ENCODE results near the gene LCE4A. TPM values are rescaled to one million over a fixed set of nuclear protein-coding genes. Genes with fewer than 3 reads are reported as not detected.

The LCE4A gene
- total and polyA plus RNA-seq, 10 of the 15 experiments (the other 5 are each of a cell fraction or from before 2014, with no cell fraction given): not detected

DNA sequence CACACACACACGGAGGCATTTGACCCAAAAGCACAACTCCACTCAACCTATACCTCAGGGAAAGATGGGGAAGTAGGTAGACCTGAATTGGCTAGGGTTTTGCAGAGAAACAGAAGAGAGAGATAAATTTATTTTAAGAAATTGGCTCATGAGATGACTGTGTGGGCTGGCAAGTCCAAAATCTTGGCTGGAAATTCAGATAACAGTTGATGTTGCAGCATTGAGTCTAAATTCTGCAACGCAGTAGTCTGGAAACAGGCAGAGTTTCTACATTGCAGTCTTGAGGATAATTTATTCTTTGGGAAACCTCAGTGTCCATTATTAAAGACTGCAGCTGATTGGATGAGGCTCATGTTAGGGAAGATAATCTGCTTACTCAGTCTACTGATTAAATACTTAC, 26.3 kb upstream of the LCE4A start:
- ChIA-PET RAD21 (ENCODE audit: unreplicated experiment) (no interaction called here), SMC1A (ENCODE audit: uncharacterized antibody, unreplicated experiment) (no interaction called here), CTCF (interaction anchor here (0.7 kb wide), 1 partner anchor 9 kb away, joined by 3 read pairs; no protein-coding TSS in a partner anchor), POLR2A (no interaction called here)
- no peaks in the 10 kb centered on the region for H4K20me1 ChIP-seq (ENCODE audit: control insufficient read depth, insufficient read depth)
- in situ Hi-C loops (cut with MboI): no loop called here
- DNase-seq (ENCODE audit: low read depth, low spot score): no peak
- H3K27me3 ChIP-seq (replicated peaks in 1 of 2; ENCODE audit: control insufficient read depth in 2 of 2, insufficient read depth in 2 of 2, low read length in 1 of 2): peaks cover 0 to 2% of the 10 kb centered on the region in 2 experiments; a peak in 3 of 4 replicates
- no peak overlapping the region for H3K4me3 ChIP-seq
- 12% methylated on average over 2 of the region's 2 CpGs for WGBS (ENCODE audit: insufficient coverage, insufficient replicate concordance, low lambda C conversion rate, missing lambda C conversion rate)
- TF ChIP-seq NR2C2 (IDR thresholded peaks at IDR 0.05; ENCODE audit: borderline replicate concordance, control insufficient read depth, insufficient read length, low read depth): no peak
- TF ChIP-seq BRCA1 (IDR thresholded peaks at IDR 0.05; ENCODE audit: low read depth, low read length): no peak
- TF ChIP-seq POU2F2 (IDR thresholded peaks at IDR 0.05; ENCODE audit: borderline replicate concordance, low read depth, low read length): no peak
- TF ChIP-seq, protein P1, sequence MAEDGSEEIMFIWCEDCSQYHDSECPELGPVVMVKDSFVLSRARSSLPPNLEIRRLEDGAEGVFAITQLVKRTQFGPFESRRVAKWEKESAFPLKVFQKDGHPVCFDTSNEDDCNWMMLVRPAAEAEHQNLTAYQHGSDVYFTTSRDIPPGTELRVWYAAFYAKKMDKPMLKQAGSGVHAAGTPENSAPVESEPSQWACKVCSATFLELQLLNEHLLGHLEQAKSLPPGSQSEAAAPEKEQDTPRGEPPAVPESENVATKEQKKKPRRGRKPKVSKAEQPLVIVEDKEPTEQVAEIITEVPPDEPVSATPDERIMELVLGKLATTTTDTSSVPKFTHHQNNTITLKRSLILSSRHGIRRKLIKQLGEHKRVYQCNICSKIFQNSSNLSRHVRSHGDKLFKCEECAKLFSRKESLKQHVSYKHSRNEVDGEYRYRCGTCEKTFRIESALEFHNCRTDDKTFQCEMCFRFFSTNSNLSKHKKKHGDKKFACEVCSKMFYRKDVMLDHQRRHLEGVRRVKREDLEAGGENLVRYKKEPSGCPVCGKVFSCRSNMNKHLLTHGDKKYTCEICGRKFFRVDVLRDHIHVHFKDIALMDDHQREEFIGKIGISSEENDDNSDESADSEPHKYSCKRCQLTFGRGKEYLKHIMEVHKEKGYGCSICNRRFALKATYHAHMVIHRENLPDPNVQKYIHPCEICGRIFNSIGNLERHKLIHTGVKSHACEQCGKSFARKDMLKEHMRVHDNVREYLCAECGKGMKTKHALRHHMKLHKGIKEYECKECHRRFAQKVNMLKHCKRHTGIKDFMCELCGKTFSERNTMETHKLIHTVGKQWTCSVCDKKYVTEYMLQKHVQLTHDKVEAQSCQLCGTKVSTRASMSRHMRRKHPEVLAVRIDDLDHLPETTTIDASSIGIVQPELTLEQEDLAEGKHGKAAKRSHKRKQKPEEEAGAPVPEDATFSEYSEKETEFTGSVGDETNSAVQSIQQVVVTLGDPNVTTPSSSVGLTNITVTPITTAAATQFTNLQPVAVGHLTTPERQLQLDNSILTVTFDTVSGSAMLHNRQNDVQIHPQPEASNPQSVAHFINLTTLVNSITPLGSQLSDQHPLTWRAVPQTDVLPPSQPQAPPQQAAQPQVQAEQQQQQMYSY (CRISPR knock-in tag; IDR thresholded peaks at IDR 0.05): no peak
- TF ChIP-seq, protein P2, sequence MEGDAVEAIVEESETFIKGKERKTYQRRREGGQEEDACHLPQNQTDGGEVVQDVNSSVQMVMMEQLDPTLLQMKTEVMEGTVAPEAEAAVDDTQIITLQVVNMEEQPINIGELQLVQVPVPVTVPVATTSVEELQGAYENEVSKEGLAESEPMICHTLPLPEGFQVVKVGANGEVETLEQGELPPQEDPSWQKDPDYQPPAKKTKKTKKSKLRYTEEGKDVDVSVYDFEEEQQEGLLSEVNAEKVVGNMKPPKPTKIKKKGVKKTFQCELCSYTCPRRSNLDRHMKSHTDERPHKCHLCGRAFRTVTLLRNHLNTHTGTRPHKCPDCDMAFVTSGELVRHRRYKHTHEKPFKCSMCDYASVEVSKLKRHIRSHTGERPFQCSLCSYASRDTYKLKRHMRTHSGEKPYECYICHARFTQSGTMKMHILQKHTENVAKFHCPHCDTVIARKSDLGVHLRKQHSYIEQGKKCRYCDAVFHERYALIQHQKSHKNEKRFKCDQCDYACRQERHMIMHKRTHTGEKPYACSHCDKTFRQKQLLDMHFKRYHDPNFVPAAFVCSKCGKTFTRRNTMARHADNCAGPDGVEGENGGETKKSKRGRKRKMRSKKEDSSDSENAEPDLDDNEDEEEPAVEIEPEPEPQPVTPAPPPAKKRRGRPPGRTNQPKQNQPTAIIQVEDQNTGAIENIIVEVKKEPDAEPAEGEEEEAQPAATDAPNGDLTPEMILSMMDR (IDR thresholded peaks at IDR 0.05 in 2 of 3, conservative IDR thresholded peaks at IDR 0.05 in 1 of 3; ENCODE audit: control insufficient read depth in 2 of 3, extremely low read depth in 1 of 3, insufficient read depth in 1 of 3, low read depth in 3 of 3, low read length in 3 of 3): no peak
- TF ChIP-seq LARP7 (IDR thresholded peaks at IDR 0.05): no peak
- no peak for TF ChIP-seq WRNIP1 (IDR thresholded peaks at IDR 0.05; ENCODE audit: borderline replicate concordance, low read depth, low read length)
- TF ChIP-seq POLR2AphosphoS2 (IDR thresholded peaks at IDR 0.05; ENCODE audit: low read depth, low read length): no peak
- no peak for TF ChIP-seq YY1 (IDR thresholded peaks at IDR 0.05; ENCODE audit: low read depth, low read length)
- TF ChIP-seq JUND (IDR thresholded peaks at IDR 0.05; ENCODE audit: low read depth, low read length): no peak
- TF ChIP-seq JUNB (IDR thresholded peaks at IDR 0.05): no peak
- TF ChIP-seq NFIC (IDR thresholded peaks at IDR 0.05; ENCODE audit: low read depth, low read length): no peak
- TF ChIP-seq ZNF384 (IDR thresholded peaks at IDR 0.05; ENCODE audit: borderline replicate concordance, low read depth, low read length): no peak
- TF ChIP-seq, protein P3, sequence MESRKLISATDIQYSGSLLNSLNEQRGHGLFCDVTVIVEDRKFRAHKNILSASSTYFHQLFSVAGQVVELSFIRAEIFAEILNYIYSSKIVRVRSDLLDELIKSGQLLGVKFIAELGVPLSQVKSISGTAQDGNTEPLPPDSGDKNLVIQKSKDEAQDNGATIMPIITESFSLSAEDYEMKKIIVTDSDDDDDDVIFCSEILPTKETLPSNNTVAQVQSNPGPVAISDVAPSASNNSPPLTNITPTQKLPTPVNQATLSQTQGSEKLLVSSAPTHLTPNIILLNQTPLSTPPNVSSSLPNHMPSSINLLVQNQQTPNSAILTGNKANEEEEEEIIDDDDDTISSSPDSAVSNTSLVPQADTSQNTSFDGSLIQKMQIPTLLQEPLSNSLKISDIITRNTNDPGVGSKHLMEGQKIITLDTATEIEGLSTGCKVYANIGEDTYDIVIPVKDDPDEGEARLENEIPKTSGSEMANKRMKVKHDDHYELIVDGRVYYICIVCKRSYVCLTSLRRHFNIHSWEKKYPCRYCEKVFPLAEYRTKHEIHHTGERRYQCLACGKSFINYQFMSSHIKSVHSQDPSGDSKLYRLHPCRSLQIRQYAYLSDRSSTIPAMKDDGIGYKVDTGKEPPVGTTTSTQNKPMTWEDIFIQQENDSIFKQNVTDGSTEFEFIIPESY (IDR thresholded peaks at IDR 0.05): no peak
- TF ChIP-seq SP1 (IDR thresholded peaks at IDR 0.05; ENCODE audit: low read depth, low read length): no peak
- no peak for TF ChIP-seq SMAD1 (IDR thresholded peaks at IDR 0.05; ENCODE audit: low read depth, partially characterized antibody)
- H3K9me3 ChIP-seq (replicated peaks; ENCODE audit: control insufficient read depth, insufficient read depth, low read length): no peaks in the 10 kb centered on the region
- H2AFZ ChIP-seq (ENCODE audit: control insufficient read depth, low read depth, low read length): no peak overlapping the region
- ATAC-seq: no peak
- no peak overlapping the region for H3K27ac ChIP-seq (ENCODE audit: control insufficient read depth, insufficient read depth)
- no peaks in the 10 kb centered on the region for H3K79me2 ChIP-seq (ENCODE audit: control insufficient read depth, insufficient read depth, low read length)
- no TSS peak for BruUV-seq (replicated peaks)
- no peak overlapping the region for H3K4me2 ChIP-seq (ENCODE audit: control insufficient read depth, insufficient read depth)
- FAIRE-seq: no peak
- H3K36me3 ChIP-seq (ENCODE audit: control insufficient read depth in 2 of 2, insufficient read depth in 2 of 2, low read length in 1 of 2): no peaks in the 10 kb centered on the region
- H3K9ac ChIP-seq (ENCODE audit: control insufficient read depth, insufficient read depth, low read length): no peak overlapping the region
- no peaks in the 10 kb centered on the region for H3K4me1 ChIP-seq (ENCODE audit: control insufficient read depth, insufficient read depth, low read length)
- intact Hi-C loops (cut with micrococcal nuclease; ENCODE audit: unreplicated experiment): no loop called here

Data from GM12878 (cell line).